Nucleus accumbens (tissue), 56 donors: ENCODE results near the gene TSPAN15.

Experiments used
- DNase-seq, 56 donors: peaks; one replicate each; lab custom pipeline; 2025; lab: John Stamatoyannopoulos, UW

TSPAN15 gene

DNA sequence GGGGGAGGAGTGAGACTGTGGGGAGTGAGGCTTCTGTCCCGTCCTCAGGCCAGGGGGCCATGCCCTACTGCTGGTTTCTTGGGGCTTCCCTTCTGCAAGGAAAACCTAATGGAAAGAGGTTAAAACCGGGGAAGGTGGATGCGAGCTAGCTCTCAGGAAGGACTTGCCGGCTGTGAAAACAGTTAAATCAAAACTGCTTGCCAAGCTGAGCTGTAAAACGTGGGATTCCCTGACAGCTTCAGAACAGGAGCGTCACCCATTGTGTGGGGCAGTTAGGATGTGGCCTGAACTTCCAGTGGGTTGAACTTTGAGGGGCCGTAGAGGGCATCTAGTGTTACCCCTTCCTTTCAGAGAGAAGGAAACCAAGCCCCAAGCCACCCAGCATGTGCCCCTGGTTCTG is 13.1 kb downstream of the TSPAN15 start:
- no peak for DNase-seq

DNA sequence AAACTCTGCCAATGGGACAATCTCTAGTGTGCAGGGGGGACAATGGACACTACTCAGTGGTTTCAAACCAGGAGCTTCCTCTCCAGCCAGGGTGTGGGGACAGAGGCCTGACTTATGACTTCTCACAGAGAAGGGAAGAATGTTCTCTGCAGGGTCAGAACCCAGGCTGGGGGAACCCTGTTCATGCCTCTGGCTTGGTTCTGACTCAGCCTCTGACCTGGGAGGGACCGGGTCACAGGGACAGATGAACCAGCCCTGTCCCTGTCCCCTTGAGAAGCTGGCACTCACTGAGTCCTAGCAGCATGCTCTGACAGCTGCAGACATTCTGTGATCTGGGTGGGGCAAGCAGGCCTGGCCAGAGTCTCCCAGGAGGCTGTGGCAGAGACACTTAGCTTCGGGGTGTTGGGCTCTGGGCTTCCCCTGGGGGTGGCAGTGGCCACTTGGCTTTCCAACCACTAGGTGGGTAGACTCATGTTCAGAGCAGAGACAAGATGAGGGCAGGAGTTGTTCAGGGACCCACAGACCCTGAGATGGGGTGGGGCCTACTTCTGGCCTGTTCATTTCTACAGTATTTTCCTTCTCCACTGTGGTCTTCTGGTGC is 13.6 kb downstream of the TSPAN15 start:
- DNase-seq, result peak in 20 of 56 donors; percentile 16 to 67 (median 36)

GRCh38 chr10:69465457-69466157 is 14.3 kb downstream of the TSPAN15 start:
- DNase-seq, result no peak

DNA sequence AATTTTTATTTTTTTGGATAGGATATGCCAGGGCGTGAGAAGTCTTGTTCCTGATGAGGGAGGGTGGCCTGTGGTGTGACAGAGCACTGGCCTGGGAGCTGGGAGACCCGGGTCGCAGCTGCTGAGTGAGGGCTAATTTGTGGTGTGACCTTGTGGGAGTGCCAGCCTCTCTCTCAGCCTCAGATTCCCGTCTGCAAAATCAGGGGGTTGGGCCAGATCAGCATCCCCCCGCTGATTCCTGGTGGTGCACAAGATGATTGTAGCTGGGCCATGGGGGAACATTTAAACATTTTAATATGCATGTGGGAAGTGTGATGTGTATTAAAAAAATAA is 14.9 kb downstream of the TSPAN15 start:
- no peak for DNase-seq

GRCh38 chr10:69466689-69467088 is 15.4 kb downstream of the TSPAN15 start:
- peak in 15 of 56 donors; percentile 14 to 55 (median 31) for DNase-seq

DNA sequence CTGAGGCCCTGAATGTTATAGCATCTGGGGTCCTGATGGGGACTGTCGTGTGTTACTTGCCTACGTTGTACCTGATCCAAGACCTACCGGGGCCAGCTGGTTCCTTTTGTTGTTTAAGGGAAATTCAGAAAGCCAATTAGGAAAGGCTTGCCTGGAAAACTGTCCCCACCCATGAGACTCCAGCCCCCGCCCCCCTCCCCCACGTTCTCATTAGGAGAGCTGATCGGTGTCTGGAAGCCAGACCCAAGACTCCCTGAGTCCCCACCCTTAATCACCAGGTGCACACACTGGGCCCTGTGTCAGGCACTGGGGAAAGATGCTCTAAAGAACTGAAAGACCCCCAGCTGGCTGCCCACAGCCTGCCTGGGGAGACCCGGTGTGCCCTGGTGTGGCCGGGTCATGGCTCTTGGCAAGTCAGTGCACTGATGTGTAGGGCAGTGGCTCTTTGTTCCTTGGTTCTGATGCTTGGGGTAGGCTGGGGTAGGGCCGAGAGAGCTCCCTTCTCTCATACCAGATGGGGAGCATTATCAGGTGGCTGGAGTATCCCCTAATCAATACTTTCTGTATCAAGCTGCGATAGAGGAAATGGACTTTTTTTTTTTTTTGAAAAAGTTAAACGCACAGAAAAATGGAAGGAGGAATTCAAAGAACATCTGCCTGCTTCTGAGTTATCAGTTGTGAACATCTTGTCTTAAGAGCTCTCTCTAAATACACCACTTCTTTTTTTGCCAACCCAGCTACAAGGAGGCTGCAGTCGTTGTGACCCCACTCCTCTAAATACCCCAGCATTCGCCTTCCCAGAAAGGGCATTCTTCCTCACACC is 16.9 kb downstream of the TSPAN15 start:
- DNase-seq, result no peak

DNA sequence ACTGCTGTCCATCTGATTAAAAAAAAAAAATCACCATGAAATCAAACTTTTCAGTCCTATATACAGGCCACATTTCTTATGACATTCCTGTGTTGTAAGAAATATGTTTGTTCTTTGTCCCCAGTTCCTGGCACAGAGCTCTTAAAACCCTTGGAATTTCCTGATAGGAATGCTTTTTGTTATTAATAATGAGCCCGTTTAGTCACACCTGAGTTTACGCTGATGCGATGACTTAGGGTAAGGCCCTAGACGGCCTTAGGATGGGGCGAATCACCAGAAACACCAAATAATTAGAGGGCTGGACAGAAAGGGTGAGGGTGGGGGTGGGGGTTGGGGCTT is 17.5 kb downstream of the TSPAN15 start:
- no peak for DNase-seq

- DNase-seq, result no peak
Observed at GRCh38 chr10:69469976-69470375, 18.7 kb downstream of the TSPAN15 start.

DNA sequence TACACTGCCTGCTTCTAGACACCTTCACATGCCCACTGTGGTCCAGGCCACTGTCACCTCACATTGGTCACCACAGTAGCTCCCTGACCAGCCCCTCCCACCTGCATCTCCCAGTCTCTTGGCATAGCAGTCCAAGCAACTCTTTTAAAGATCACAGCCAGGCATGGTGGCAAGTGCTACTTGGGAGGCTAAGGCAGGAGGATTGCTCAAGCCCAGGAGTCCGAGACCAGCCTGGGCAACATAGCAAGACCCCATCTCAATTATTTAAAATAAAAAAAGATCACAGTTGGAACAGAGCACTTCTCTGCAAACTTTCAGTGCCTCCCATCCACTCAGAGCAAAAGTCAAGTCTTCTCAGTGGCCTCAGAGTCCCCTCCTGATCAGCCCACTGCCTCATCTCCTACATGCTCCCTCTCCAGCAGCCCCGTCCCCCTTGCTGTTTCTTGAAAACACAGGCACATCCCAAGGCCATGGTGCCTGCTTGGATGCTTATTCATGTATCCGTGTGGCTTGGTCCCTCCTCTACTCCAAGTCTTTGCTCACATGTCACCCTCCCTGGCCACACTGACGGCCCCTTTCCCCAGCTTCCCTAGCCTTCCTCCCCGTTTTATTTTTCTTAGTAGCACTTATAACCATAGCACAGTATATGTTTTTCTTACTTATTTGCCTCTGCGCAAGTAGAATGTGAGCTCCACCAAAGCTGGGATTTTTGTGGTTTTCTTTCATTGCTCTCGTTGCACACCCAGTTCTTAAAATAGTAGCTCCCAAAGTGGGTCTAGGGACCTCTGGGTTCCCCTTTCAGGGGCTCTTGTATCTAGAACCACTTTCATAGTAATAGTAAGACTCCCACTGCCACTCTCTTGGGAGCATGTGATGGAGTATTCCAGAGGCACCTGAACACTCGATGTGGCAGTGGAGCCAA is 19.5 kb downstream of the TSPAN15 start:
- no peak for DNase-seq

DNA sequence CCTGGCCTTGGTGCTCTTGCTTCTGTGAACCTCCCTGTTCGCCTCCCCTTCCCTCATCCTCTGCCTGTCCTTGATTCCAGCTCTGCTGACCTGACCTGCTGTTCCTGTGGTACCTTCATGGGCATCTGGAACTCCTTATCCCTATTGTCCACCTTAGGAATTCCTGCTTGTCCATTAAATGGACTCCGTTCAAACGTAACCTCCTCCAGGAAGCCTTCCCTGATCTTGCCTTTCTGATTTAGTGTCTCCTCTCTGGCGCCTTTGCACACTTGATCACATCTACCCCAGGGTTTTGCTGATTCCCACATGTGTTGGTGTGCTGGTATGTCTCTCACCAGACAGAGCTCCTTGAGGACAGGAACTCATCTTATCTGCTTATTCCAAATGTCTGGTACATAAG is 20.9 kb downstream of the TSPAN15 start:
- no peak for DNase-seq

- DNase-seq, result no peak
Observed at GRCh38 chr10:69472544-69472943, 21.3 kb downstream of the TSPAN15 start.

- no peak for DNase-seq
Observed at GRCh38 chr10:69473304-69473990, 22.2 kb downstream of the TSPAN15 start.

DNA sequence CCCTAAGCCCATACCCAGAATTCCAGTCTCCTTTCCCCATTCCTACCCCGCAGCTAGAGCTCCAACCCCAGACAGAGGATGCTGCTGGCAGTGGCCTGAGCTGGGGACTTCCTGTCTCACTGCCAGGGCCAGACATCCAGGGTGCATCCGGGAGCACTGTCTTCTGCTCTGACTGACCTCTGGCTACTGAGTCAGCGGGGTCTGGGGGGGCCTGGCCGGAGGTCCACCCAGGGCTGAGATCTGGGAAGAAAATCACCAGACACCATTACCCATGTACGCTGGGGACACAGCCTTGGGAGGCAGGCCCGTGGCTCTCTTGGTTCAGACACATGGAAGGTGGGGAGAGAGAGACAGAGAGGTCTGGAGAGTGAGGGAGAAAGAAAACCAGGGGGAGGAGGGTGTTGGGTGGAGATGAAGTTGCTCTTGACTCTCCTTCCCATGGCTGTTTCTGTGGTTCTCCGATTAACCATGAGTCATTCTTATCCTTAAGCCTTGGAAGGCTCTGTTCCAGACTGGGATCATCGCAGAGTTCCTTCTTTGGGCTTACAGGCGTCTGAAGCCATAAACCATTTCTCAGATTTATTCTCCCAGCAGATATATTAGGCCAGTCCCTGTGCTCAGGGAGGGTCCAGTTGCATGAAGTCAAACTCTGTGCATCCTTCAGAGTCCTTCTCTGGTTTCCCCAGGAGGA is 23.6 kb downstream of the TSPAN15 start:
- no peak for DNase-seq

DNA sequence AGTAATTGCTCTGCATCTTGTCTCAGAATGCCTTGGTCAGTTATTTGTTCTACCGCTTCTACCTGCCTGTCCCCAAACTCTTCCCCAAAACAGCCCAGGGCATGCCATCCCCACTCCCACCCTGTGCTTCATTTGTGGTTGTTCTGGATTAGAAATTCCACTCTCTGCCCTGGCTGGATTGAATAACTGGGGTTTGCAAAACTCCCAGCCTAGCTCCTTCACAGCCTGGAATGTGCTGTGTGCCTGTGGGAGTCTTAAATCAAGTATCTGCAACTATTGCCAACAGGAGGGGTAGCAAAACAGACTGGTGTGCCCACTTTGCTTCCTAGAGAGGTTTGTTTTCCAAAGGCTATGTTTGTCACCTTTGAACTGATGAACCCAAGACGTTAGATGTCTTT is 24.2 kb downstream of the TSPAN15 start:
- no peak for DNase-seq

DNA sequence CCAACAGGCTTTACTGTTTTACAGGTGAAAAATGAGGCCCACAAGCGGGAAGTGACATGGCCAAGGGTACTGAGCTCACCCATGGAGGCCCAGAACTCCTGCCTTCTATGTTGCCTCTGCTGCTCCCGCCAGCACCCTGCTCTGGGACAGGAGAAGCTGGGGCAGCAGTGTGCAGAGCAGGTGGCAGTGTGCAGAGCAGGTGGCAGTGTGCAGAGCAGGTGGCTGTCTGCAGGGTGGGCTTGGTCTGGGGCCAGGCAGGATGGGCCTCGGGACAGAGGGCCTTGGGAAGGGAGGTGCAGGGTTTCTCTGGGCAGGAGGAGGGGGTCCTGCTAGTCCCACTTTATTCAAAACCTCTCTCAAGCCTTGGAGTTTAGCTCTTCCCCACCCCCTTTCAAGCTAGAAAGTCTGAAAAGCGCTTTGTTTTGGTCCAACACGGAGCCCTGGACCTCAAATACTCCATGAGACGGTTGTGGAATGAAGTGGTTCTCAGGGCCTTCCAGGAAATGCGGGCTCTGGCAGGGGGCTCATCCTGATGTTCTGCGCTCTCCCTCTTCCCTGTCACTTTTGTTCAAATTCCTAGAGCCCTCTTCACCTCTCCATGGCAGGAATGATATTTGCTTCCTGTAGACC is 26.8 kb downstream of the TSPAN15 start:
- DNase-seq, result peak in 4 of 56 donors; percentile 13 to 29 (median 22)

DNA sequence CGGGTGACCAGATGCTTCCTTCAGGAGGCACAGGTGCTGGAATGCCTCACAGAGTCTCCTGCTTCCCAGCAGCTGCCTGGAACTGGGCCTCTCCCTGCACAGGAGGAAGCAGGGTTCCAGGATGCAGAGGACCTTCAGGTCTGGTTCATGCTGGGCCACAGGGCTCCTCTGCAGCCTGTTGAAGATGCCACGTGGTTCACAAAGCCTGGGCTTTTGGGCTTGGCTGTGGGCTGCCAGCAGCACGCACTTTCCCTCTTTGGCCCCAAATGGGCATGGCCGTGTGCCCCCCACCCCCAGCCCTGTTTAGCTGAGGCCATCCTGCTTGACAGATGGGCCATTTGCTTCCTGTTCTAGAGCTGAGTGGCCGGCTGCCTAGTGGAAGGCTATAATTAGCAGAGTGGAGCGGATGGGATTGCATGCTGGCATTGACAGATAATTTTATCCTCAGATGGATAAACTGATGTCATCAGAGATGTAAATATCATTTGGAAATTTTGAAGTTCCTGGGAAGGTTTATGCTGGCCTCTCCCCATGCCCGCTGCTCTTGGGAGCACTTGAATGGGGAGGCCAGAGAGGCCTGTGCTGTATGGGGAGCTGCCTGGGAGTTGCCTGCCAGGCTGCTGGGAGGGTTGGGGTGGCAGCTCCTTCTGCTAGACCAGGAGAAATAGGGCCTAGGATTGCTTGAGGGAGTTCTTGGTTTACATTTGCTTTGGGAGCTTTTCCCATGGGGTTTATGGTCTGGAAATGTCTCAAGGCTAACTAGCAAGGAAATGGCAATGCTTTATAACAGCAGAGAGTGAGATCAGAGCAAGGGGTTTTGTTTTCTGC is 28.2 kb downstream of the TSPAN15 start:
- DNase-seq, result peak in 24 of 56 donors; percentile 9 to 56 (median 36)

- peak in 1 of 56 donors; percentile 19 for DNase-seq
Observed at GRCh38 chr10:69480068-69480412, 28.8 kb downstream of the TSPAN15 start.

DNA sequence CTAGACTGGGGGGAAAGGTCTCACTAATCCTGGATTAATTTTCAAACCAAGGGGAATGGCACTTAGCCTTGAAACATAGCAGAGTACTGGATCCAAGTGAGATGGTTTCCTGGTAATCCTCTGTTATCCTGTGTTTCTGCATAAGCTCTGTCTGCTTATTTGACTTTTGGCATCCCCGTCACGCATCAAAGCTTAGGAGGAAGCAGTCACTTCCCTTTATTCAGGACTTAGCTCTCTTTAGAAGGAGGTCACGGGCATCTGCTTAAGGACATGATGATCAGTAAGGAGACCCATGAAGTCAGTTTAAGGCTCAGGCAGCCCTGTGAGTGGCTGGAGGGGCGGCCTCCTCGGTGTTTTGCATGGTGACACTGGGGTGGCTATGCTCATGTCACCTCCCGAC is 30.0 kb downstream of the TSPAN15 start:
- no peak for DNase-seq
